ENCODE data around the gene HLCS. TPM values are rescaled to one million over a fixed set of nuclear protein-coding genes. Genes with fewer than 3 reads are reported as not detected.
A peak's percentile ranks its signal among the peaks of the same experiment; 100 is the strongest.

HLCS gene
- total RNA-seq, 1 experiment from 2014 or later = 8.5 TPM

- DNase-seq (ENCODE audit: low spot score) = no peak
These were observed 151.2 kb downstream of the HLCS start for GRCh38 chr21:36815284-36815683.

- DNase-seq (ENCODE audit: low spot score) = no peak
These were observed 153.4 kb downstream of the HLCS start for GRCh38 chr21:36813052-36813451.

DNA sequence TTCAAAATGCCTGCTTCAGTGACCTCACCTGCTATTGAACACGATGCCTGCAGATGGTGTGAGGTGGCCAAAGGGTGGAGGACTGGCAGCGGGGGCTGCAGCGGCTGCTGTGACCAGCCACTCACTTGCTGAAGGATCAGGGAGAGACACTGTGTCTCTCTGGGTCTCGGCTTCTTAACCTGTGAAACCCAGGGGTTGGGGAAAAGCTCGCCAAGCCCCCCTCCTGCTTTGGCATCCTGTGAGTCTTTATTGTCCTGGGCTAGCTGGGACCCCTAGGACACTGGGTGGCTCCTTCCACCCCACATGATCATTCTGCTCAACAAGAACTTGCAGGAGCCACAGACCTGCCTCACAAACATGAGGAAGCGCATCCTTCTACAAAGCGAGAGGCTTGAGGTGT is 154.7 kb downstream of the HLCS start:
- DNase-seq (ENCODE audit: low spot score) = no peak

- no peak for DNase-seq (ENCODE audit: low spot score)
These were observed 156.0 kb downstream of the HLCS start for GRCh38 chr21:36810443-36810842.

- DNase-seq (ENCODE audit: low spot score) = no peak
These were observed 159.0 kb downstream of the HLCS start for GRCh38 chr21:36807422-36807928.

DNA sequence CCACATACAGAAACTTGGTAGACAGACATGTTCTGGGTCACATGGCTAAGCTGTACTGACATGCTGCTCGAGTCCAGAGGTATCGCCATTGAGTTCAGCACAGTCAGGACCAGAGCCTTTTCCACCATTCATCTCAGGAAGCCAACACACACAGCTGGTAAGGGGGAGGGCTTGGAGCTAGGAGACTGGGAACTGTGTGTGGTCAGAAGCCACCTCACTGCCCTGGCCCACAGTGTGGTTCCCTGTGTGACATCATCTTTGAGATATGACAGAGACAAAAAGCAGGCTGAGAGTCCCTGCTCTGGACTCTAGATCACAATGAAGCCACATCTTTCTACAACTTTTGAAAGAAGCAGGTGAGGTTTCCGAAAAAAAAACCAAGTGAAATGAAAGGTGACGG is 160.4 kb downstream of the HLCS start:
- DNase-seq (ENCODE audit: low spot score) = no peak

DNA sequence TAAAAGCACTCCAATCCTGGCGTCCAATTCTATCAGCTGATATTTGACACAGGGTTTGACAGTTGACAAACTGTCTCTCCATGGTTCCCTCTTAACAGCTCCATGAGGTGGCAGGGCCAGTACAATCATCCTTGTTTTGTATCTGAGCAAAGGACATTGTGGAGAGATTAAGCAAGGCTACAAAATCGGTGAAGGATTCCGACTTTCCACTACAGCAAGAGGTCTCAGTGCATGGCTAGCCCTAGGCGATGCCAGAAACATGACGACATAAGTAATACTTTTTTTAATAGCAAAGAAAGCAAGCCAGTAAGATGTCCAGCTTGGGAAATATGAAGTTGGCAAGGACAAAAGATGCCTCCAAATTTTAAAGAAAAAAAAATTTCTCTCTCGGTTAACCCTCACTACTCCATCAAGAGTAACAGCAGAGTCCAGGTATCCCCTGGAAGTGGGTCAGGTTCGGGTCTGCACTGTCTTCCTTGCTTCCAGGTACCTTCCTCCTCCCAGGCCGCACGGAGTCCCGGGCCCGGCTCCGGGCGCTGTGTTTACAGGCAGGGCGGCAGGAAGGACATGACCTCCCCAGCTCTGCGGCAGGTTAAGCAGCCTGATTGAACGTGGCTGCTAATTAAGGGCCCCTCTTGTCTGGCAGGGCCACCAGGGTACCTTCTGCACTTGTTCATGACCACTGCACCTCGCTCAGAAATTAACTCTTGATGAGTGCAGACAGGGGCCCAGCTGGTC is 161.4 kb downstream of the HLCS start:
- DNase-seq (ENCODE audit: low spot score) = no peak

DNA sequence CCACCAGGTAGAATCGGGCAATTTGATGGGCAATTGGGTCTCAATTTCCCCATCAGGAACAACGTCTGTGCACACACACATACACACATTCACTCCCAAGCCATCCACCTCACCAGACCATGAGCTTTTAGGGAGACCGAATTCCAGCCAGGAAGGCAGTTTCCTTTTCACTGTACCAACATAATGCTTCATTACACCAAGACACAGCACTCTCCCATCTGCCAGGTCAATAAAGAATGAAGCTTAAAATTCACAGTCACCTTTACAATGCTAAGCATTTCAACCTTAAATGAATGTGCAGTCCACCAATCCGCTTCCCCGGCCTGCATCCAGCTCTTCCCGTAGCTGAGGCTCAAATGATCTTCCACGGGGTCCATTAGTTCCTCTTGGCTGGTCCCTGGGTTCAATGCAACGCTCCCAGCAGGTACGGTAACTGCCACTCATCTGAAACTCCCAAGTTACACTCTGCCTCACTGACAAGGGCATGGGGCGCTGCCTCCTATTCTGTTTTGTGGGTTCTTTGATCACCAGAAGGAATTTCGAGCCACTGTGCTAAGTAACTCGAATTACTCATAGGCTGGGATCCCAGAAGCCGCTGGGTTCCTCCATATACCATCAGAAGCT is 162.5 kb downstream of the HLCS start:
- DNase-seq (ENCODE audit: low spot score) = no peak

GRCh38 chr21:36803051-36803645 is 163.3 kb downstream of the HLCS start:
- no peak for DNase-seq (ENCODE audit: low spot score)

DNA sequence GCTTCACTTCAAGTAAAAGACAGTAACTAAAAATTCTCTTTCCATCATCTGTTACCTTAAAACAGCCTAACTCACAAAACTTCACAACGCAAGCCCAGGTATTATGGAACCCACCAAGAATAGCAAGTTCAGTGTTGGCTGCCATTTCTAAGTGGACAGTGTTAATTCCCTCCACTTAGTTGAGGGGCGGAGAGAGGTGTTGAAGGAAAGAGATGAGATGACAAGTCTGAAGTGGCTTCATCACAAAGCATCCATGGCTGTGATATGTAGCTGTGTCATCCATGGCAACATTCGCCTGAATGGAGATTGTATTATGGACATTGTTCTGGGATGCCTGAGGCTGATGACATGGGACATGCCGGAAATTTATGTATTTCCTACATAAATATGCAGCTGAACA is 165.7 kb downstream of the HLCS start:
- DNase-seq (ENCODE audit: low spot score) = no peak

GRCh38 chr21:36799869-36800268 is 166.6 kb downstream of the HLCS start:
- DNase-seq (ENCODE audit: low spot score) = no peak

- no peak for DNase-seq (ENCODE audit: low spot score)
These were observed 168.0 kb downstream of the HLCS start for GRCh38 chr21:36798491-36798890.

- DNase-seq (ENCODE audit: low spot score) = no peak
These were observed 170.4 kb downstream of the HLCS start for GRCh38 chr21:36796070-36796469.

- no peak for DNase-seq (ENCODE audit: low spot score)
These were observed 173.9 kb downstream of the HLCS start for GRCh38 chr21:36792505-36792967.

DNA sequence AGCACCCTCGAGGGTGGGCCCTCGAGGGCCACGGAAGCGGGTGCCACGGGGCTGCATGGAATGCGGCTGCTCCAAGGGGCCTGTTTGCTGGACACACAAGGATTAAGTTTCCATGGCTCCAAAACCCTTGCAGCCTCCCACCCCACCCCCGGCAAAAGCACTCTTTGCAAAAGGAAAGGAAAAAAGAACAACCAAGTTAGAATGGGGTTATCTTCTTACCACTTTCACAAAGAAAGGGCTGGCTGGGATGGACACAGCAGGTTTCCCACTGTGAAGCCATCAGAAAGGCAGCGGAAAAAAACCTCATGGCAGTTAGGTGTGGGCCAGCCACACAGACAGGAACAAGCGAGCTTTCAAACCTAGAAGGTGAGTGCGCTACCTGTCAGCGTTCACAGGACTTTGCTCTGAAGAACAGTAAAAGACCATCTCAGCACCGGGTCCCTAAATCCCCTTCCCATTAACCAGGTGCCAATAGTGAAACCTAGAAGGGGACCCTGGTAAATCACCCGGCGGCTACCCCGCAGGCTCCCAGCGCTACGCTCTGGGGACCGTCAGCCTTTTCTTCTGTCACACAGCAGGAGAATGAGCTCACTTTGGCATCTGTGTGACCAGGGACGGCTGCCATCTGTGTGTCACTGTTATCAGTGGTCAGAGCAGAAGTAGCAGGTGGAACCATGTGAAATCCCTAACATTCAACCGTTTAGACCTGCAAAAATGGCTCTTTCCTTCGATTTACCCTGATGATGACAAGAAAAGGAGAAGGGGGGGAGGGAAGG is 174.6 kb downstream of the HLCS start:
- DNase-seq (ENCODE audit: low spot score) = no peak

DNA sequence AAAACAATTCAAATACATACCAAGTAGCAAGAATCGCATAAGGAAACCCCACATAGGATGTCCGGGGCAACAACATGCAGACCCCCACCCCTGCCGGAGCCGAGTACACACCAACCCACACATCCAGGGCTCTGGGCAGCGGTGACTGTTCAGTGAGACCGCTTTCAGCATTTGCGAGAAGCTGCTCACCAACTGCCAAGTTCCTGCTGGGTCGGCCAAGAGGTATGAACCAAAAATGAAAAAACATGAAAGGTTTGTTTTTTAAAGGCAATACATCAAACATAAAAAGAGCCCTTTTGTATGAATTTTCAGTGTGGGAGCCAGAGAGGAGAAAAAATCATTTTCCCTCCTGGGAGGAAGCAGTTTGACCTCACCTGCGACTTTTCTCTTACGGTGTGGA is 175.3 kb downstream of the HLCS start:
- DNase-seq (ENCODE audit: low spot score) = no peak

- no peak for DNase-seq (ENCODE audit: low spot score)
These were observed 175.9 kb downstream of the HLCS start for GRCh38 chr21:36790616-36791015.

DNA sequence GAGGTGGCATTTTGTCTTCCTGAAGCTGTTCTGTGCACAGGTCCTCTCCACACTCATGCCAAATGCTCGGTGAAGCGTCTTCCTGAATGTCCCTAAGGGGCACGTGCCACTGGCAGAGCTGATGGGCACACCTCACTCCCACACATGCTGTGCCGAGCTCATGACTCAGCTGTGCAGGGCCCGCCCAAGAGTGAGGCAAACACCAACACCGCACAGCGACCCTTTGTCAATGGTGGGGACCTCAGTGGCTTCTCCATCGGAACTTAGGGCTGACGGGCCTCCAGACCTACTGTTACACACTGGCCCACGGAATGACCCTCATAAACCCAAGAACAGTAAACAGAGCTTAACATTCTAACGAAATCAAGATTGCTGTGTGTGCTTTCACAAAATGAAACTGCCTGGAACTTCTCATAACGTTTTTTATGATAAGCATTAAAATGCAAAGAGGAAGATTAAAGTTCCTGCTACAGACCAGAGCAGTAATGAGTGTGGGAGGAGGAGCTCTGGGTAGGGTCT is 178.3 kb downstream of the HLCS start:
- DNase-seq (ENCODE audit: low spot score) = peak; percentile 6

DNA sequence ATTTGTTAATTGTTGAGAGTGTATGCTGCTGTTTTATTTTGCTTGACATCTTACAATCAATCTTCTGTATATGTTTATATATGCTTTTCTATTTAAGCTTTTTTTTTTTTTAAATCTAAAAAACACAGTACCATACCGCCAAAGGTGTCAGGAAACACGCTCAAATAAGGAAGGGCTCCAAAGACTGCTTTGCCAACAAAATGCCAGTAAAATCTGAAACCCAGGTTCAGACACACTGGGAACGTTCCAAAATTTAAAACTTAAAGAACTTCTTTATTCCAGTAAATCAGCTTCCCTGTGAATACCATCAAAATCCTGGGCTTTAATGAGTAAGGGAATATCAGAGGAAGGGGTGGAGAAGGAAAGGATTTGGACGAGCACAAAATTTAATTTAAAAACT is 180.3 kb downstream of the HLCS start:
- no peak for DNase-seq (ENCODE audit: low spot score)

DNA sequence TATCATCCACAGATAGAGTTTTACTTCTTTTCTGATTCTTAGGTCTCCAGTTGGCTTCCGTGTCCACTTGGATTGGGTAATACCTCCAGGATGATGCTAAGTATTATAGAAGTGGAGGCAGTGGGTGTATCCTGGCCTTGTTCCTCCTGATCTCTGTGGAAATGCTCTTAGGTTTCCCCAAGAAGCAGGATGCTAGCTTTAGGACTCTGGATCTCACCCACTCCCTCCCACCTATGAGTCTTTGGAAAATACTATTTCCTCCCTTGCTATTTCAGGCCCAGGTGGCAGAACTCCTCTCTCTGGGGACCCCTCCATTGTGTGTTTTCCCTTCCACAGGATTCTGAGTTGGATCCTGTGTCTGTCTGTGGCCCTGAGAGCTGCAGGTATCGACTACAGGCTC is 180.9 kb downstream of the HLCS start:
- no peak for DNase-seq (ENCODE audit: low spot score)

DNA sequence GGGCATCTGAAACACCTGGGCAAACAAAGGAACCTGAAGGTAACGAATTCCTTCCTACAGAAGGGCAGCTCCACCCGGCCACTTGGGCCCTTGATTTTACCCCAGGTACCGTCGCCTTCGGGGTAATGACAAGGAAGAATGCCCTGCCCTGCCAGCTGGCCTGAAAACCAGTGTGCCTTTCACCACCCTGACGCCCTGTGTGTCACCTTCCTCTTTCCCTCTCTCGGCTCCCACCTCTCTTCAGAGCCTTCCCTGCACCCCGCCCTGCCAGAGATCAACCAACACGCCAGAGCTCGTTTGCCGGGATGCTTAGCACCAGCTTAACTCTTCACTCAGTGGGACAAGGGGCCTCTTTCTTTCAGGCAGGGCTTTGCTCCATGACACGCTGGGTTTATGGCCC is 181.5 kb downstream of the HLCS start:
- DNase-seq (ENCODE audit: low spot score) = peak; percentile 49

All from HT-29 (cell line).